Measurements from ENCODE around the gene SSC4D.
"Not testable (repeated sequence)": the region's sequence is repeated elsewhere in the genome, so short reads cannot be mapped to it uniquely, and the experiment has no call there.

Gene SSC4D

DNA sequence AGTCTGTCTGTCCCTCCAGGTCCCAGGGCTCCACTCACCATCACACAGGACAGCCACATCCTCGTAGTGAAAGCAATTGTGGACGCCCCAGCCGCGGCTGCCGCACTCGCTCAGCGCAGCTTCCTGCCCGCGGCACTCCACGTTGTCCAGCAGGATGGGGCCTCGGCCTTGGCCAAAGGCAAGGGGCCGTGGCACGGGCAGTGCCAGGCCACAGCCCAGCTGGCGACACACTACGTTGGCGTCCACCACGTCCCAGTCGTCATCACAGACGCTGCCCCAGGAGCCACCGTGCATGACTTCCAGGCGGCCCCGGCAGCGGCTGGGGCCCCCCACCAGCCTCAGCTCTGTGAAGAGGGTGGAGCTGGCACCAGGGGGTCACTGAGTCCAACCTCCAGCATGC lies 9.2 kb downstream of the SSC4D start:
- no peaks in the 10 kb centered on the region for H3K9me3 ChIP-seq (replicated peaks in 1 of 11)
- no peak overlapping the region for H3K4me2 ChIP-seq
- no peaks in the 10 kb centered on the region for H4K20me1 ChIP-seq
- TF ChIP-seq Cebpa-rat (IDR thresholded peaks at IDR 0.05) = no peak
- no peak overlapping the region for H3K27ac ChIP-seq
- no peak overlapping the region for H3K9ac ChIP-seq
- H3K36me3 ChIP-seq = no peaks in the 10 kb centered on the region
- no peak overlapping the region for H3K4me3 ChIP-seq
- peaks cover 11 to 44% (median 35%) of the 10 kb centered on the region in 10 experiments for H3K4me1 ChIP-seq
- no peaks in the 10 kb centered on the region for H3K27me3 ChIP-seq

DNA sequence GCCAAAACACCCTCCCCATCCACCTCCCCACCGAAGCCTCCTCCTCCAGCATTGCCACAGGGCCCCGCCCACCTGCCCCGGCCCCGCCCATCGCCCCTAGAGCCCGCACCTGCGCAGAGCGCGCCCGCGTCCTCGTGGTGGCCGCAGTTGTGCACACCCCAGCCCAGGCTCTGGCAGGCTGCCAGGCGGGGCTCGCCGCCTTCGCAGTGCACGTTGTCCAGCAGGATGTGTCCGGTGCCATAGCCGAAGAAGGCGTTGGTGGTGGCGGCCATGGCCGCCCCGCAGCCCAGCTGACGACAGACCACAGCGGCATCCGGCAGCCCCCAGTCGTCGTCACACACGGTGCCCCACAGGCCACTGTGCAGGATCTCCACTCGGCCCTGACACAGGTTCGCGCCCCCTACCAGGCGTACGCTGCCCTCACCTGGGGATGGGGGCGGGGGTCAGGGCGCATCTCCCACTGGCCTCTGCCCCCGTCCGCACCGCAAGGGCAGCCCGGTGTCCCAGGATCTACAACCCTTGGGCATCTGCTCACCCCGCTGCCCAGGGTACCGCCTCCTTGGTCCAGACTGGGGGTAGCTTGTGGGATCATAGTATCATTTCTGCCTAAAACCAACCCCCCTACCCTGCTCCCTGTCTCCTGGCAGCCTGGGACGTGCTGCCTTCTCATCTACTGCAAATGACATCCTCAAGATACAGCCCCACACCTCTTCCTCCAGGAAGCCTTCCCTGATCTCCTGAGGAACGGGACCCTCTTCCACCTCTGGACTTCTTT lies 11.9 kb downstream of the SSC4D start:
- H3K9ac ChIP-seq = peak overlapping the region in 9 of 11 experiments; percentile 23 to 58 (median 41); a peak in 9 of 22 replicates
- TF ChIP-seq Cebpa-rat (IDR thresholded peaks at IDR 0.05) = no peak
- H3K27ac ChIP-seq = peak overlapping the region in 6 of 11 experiments; percentile 18 to 48 (median 26); a peak in 5 of 22 replicates
- peak overlapping the region in 9 of 10 experiments; percentile 39 to 54 (median 45); a peak in 16 of 20 replicates for H3K4me3 ChIP-seq
- no peaks in the 10 kb centered on the region for H3K9me3 ChIP-seq (replicated peaks in 1 of 11)
- H3K4me1 ChIP-seq = peaks cover 13 to 40% (median 29%) of the 10 kb centered on the region in 10 experiments
- H3K27me3 ChIP-seq = no peaks in the 10 kb centered on the region
- H3K36me3 ChIP-seq = no peaks in the 10 kb centered on the region
- peak overlapping the region; percentile 57 to 78 (median 69) for H3K4me2 ChIP-seq
- H4K20me1 ChIP-seq = no peaks in the 10 kb centered on the region

DNA sequence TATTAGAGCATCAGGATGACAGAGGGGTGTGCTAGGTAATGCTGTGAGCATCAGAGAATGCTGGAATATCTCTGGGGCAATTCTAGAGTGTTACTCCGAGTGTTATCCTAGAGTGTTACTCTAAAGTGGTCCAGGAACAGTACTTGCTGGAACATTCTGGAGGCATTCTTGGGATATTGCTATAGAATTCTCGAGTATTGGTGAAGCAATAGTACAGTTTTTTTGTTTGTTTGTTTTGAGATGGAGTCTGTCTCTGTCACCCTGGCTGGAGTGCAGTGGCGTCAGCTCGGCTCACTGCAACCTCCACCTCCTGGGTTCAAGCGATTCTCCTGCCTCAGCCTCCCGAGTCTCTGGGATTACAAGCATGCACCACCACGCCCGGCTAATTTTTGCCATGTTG lies 12.6 kb downstream of the SSC4D start:
- Histone ChIP-seq H3K9me3 (replicated peaks in 1 of 11) (no peaks in the 10 kb centered on the region), H4K20me1 (no peaks in the 10 kb centered on the region), H3K27ac (no peak overlapping the region), H3K4me1 (peaks cover 17 to 43% (median 33%) of the 10 kb centered on the region in 10 experiments), H3K4me2 (peak overlapping the region in 10 of 11 experiments; percentile 57 to 78 (median 70); a peak in 8 of 22 replicates), H3K9ac (no peak overlapping the region), H3K27me3 (no peaks in the 10 kb centered on the region), H3K4me3 (no peak overlapping the region), H3K36me3 (no peaks in the 10 kb centered on the region)
- TF ChIP-seq Cebpa-rat (IDR thresholded peaks at IDR 0.05) = no peak

DNA sequence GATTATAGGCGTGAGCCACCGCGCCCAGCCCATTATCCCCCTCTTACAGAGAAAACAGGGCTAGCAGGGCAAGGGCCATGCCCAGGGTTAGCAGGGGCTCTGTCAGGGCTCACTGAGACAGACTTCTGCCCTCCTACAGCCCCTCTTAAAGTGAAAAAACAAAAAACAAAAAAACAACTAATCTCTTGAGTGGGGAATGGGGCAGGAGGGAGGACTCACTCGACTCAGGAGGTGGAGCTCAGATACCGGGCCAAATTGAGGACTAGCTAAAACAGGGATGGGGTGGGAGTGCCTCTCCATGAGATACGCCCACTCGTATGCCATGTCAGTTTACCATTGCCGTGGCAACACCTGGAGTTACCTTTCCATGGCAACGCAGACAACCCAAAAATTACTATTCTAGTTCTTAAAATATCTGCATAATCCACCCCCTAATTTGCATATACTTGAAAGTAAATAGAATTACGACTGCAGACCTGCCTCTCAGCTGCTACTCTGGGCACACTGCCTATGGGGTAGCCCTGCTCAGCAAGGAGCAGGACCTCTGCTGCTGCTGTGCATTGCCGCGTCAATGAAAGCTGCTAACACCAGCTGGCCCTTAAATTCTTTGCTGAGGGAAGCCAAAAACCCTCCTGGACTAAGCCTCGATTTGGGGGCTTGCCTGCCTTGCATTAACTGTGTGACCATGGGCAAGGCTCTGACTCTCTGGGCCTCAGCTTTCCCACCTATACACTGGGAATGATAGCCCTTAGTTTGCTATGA lies 13.4 kb downstream of the SSC4D start:
- no peaks in the 10 kb centered on the region for H3K36me3 ChIP-seq
- no peak for TF ChIP-seq Cebpa-rat (IDR thresholded peaks at IDR 0.05)
- H3K9ac ChIP-seq = no peak overlapping the region
- no peaks in the 10 kb centered on the region for H3K9me3 ChIP-seq (replicated peaks in 1 of 11)
- peaks cover 17 to 46% (median 34%) of the 10 kb centered on the region in 10 experiments for H3K4me1 ChIP-seq
- H3K4me2 ChIP-seq = peak overlapping the region in 2 of 11 experiments; percentile 5 to 10; a peak in 2 of 22 replicates
- H4K20me1 ChIP-seq = no peaks in the 10 kb centered on the region
- H3K27me3 ChIP-seq = no peaks in the 10 kb centered on the region
- H3K4me3 ChIP-seq = no peak overlapping the region
- no peak overlapping the region for H3K27ac ChIP-seq

DNA sequence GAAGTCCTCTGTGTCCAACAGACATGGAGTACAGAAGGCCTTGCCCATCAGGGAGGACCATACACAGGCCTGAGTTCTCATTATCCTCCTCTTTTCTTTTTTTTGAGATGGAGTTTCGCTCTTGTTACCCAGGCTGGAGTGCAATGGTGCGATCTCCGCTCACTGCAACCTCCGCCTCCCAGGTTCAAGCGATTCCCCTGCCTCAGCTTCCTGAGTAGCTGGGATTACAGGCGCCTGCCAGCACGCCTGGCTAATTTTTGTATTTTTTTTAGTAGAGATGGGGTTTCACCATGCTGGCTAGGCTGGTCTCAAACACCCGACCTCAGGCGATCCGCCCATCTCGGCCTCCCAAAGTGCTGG lies 13.9 kb downstream of the SSC4D start:
- not testable (repeated sequence) for H3K27me3 ChIP-seq; H3K27ac ChIP-seq; H3K9ac ChIP-seq; H3K9me3 ChIP-seq (replicated peaks in 1 of 11); H4K20me1 ChIP-seq; H3K4me3 ChIP-seq; H3K36me3 ChIP-seq
- Histone ChIP-seq H3K4me1 (peaks cover 17 to 46% (median 34%) of the 10 kb centered on the region in 10 experiments), H3K4me2 (peak overlapping the region in 3 of 11 experiments; percentile 5 to 15 (median 10); a peak in 1 of 22 replicates)

DNA sequence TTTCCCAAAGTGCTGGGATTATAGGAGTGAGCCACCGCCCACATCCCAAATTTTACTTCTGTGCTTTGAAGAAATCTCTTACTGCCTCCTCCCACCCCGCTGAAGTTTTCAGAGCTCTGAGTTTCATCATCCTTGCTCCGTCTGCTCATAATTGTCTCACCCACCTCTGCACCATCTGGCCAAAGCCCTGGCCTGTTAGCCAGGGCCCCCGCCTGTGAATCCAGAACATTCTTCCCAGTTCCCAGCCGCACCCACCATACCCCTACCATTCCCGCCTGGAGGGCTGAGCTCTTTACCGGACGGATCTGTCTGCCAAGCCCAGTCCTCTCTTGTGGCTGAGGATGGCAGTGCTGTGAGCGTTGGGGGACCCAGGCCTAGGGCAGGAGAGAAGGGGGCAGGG lies 14.5 kb downstream of the SSC4D start:
- H3K27me3 ChIP-seq = no peaks in the 10 kb centered on the region
- peak overlapping the region in 3 of 11 experiments; percentile 1 to 20 (median 10); a peak in 1 of 22 replicates for H3K4me2 ChIP-seq
- H3K9ac ChIP-seq = peak overlapping the region in 1 of 11 experiments; percentile 28; a peak in 1 of 22 replicates
- no peak overlapping the region; a peak in 1 of 22 replicates for H3K27ac ChIP-seq
- peaks cover 19 to 49% (median 37%) of the 10 kb centered on the region in 10 experiments for H3K4me1 ChIP-seq
- no peaks in the 10 kb centered on the region for H4K20me1 ChIP-seq
- no peak overlapping the region for H3K4me3 ChIP-seq
- no peak for TF ChIP-seq Cebpa-rat (IDR thresholded peaks at IDR 0.05)
- no peaks in the 10 kb centered on the region for H3K9me3 ChIP-seq (replicated peaks in 1 of 11)
- H3K36me3 ChIP-seq = no peaks in the 10 kb centered on the region

DNA sequence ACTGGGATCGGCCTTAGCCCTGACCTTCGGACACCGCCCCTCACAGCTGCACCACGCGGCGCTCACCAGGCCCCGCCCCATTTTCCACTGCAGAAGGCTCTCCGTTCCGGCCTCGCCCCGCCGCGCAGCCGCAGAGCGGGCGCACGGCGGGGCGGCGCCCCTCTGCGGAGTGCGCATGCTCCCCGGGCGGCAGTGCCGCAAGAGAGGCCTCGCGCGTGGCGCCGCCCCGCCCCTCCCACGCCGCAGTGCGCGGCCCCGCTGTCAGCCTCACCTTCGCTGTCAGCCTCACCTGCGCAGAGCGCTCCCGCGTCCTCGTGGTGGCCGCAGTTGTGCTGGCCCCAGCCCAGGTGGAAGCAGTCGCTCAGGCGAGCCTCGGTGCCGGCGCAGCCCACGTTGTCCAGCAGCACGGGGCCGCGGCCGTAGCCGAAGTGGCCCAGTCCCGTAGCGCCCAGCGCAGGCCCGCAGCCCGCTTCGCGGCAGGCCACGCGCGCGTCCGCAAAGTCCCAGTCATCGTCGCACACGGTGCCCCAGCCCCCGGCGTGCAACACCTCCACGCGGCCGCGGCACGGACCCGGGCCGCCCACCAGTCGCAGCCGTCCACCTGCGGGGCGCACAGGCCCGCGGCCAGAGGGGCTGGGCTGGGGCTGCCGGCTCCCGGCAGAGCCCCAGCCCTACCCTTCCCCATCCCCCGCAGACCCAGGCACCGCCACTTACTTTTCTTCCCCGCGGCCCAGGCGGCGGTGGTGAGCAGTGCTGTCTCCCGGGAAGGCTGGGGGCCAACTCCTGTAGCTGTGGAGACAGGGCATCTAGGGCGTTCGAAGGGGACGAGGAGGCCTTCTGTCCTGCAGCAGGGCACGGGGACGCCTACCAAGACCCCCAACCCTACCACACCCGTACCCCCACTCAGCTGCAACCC lies 16.1 kb downstream of the SSC4D start:
- Histone ChIP-seq H3K4me2 (peak overlapping the region; percentile 94 to 100 (median 98)), H3K9ac (peak overlapping the region; percentile 75 to 91 (median 84)), H3K9me3 (replicated peaks in 1 of 11) (no peaks in the 10 kb centered on the region), H3K36me3 (no peaks in the 10 kb centered on the region), H3K4me3 (peak overlapping the region; percentile 60 to 81 (median 70)), H3K27me3 (no peaks in the 10 kb centered on the region), H4K20me1 (no peaks in the 10 kb centered on the region), H3K27ac (peak overlapping the region; percentile 65 to 90 (median 84)), H3K4me1 (peaks cover 34 to 65% (median 53%) of the 10 kb centered on the region in 10 experiments)
- TF ChIP-seq Cebpa-rat (IDR thresholded peaks at IDR 0.05) = no peak

DNA sequence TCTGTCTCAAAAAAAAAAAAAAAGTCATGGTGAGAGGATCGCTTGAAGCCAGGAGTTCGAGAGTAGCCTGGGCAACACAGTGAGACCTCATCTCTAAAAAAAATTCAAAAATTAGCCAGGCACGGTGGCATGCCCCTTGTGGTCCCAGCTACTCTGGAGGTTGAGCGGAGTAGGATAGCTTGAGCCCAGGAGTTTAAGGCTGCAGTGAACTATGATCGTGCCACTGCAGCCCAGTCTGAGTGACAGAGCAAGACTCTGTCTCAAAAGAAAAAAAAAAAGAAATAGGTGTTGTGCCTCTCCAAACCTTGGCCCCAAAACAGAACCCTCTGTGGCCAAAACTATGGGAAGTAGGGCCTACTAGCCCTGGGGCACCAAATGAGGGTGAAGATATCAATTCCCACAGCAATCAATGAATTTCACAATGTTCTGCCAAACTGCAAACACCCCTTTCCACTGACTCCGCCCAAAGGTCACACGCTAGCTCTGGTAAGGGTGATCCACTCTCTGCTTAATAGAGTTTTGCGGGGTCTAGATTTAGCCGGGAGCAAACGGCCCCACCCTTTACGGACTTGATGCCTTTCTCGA lies 16.9 kb downstream of the SSC4D start:
- H3K27ac ChIP-seq = peak overlapping the region; percentile 31 to 90 (median 84); a peak in 21 of 22 replicates
- H3K4me2 ChIP-seq = peak overlapping the region; percentile 59 to 100 (median 98)
- no peaks in the 10 kb centered on the region for H3K27me3 ChIP-seq
- no peaks in the 10 kb centered on the region for H3K36me3 ChIP-seq
- H3K9ac ChIP-seq = peak overlapping the region; percentile 36 to 91 (median 83); a peak in 20 of 22 replicates
- peak overlapping the region; percentile 60 to 81 (median 70); a peak in 18 of 20 replicates for H3K4me3 ChIP-seq
- H3K4me1 ChIP-seq = peaks cover 37 to 64% (median 52%) of the 10 kb centered on the region in 10 experiments
- H4K20me1 ChIP-seq = no peaks in the 10 kb centered on the region
- TF ChIP-seq Cebpa-rat (IDR thresholded peaks at IDR 0.05) = peak in 2 of 11 experiments; percentile 13 to 58; a peak in 2 of 22 replicates
- no peaks in the 10 kb centered on the region for H3K9me3 ChIP-seq (replicated peaks in 1 of 11)
